BE2C (cell line): Measurements from ENCODE around the gene F2R.

Source experiments
- DNase-seq: peaks from one replicate; pipeline ENCODE4 v3.0.0-alpha.2; 2020
- H3K27me3 ChIP-seq: fragments of 250-450 bp; sonication (Bioruptor Pico); 2 replicates; pipeline ENCODE4 v1.5.1; 2020; ENCODE audit warnings: mild to moderate bottlenecking
- H3K36me3 ChIP-seq: fragments of 250-450 bp; sonication (Bioruptor Pico); 2 replicates; pipeline ENCODE4 v1.5.1; 2020; ENCODE audit warnings: mild to moderate bottlenecking
- H3K4me1 ChIP-seq: fragments of 250-450 bp; sonication (Bioruptor Pico); 2 replicates; pipeline ENCODE4 v1.5.1; 2020
- H3K4me3 ChIP-seq: 2 replicates; pipeline ENCODE4 v1.5.1; 2011; ENCODE audit warnings: low read depth, low read length
- H3K9me3 ChIP-seq: fragments of 250-450 bp; sonication (Bioruptor Pico); 2 replicates; pipeline ENCODE4 v1.5.1; 2020
- CTCF ChIP-seq: IDR thresholded peaks from 2 replicates; pipeline ENCODE4 v1.5.1; 2012; ENCODE audit warnings: mild to moderate bottlenecking, low read depth, low read length

F2R gene

DNA sequence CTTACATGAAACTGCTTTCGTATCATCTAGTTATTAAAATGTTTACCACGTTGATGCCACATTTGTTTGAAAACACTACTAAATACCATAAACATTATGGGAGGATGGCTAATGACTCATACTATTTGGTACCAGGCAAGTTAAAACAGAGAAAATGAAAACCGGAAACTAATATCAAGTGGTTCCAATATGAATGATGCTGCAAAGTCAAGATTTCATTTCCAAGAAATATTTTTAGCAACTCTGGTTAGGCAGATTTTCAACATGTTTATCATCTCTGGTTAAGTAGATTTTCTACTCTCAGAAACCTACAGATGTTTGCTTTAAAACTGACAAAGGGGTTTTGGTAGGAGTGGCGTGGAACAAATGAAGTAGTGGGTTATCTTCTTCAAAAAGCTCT lies 4.9 kb upstream of the F2R start:
- Histone ChIP-seq H3K4me1 (no peaks in the 10 kb centered on the region), H3K9me3 (no peaks in the 10 kb centered on the region; the same call in 1 of the 2 replicates), H3K36me3 (no peaks in the 10 kb centered on the region), H3K27me3 (peaks cover 82% of the 10 kb centered on the region), H3K4me3 (no peak overlapping the region)
- DNase-seq, result no peak
- no peak for TF ChIP-seq CTCF

GRCh38 chr5:76714751-76715485 lies 1.0 kb upstream of the F2R start:
- Histone ChIP-seq H3K27me3 (peaks cover 74% of the 10 kb centered on the region), H3K4me3 (no peak overlapping the region), H3K36me3 (no peaks in the 10 kb centered on the region), H3K4me1 (no peaks in the 10 kb centered on the region), H3K9me3 (no peaks in the 10 kb centered on the region; the same call in 1 of the 2 replicates)
- TF ChIP-seq CTCF, result no peak
- DNase-seq, result no peak

DNA sequence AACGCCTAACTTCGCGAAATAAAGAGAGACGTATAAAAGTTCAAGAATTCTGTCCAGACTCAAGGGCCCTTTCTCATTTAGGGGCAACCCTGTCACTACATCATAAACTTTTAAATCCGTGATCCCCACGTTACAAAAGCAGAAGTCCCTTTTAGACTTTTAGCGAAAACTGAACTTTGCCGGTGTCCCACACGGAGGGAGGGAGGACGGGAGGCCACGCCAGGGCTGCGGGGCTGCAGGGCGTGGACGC lies 515 bp upstream of the F2R start:
- no peak for DNase-seq
- no peaks in the 10 kb centered on the region for H3K36me3 ChIP-seq
- H3K27me3 ChIP-seq, result peaks cover 69% of the 10 kb centered on the region
- H3K4me3 ChIP-seq, result peak overlapping the region; percentile 45
- no peaks in the 10 kb centered on the region for H3K4me1 ChIP-seq
- H3K9me3 ChIP-seq, result no peaks in the 10 kb centered on the region; the same call in 1 of the 2 replicates
- TF ChIP-seq CTCF, result no peak

- DNase-seq, result peak; percentile 9
- Histone ChIP-seq H3K36me3 (no peaks in the 10 kb centered on the region), H3K27me3 (peaks cover 57% of the 10 kb centered on the region), H3K9me3 (no peaks in the 10 kb centered on the region), H3K4me3 (peak overlapping the region; percentile 45), H3K4me1 (no peaks in the 10 kb centered on the region)
- TF ChIP-seq CTCF, result no peak
These were observed 681 bp downstream of the F2R start for GRCh38 chr5:76716456-76717157.

GRCh38 chr5:76717222-76718083 lies 1.5 kb downstream of the F2R start:
- Histone ChIP-seq H3K27me3 (peaks cover 55% of the 10 kb centered on the region), H3K4me1 (no peaks in the 10 kb centered on the region), H3K36me3 (no peaks in the 10 kb centered on the region), H3K9me3 (no peaks in the 10 kb centered on the region), H3K4me3 (no peak overlapping the region)
- DNase-seq, result no peak
- no peak for TF ChIP-seq CTCF
